ENCODE results near the gene MSRB3.

MSRB3 gene

GRCh38 chr12:65252515-65252914 is 26.0 kb upstream of the MSRB3 start:
- H3K4me3 ChIP-seq (ENCODE audit: control insufficient read depth, low read depth, low read length): no peak overlapping the region
- DNase-seq (ENCODE audit: low read depth): no peak
- TF ChIP-seq, protein P1, sequence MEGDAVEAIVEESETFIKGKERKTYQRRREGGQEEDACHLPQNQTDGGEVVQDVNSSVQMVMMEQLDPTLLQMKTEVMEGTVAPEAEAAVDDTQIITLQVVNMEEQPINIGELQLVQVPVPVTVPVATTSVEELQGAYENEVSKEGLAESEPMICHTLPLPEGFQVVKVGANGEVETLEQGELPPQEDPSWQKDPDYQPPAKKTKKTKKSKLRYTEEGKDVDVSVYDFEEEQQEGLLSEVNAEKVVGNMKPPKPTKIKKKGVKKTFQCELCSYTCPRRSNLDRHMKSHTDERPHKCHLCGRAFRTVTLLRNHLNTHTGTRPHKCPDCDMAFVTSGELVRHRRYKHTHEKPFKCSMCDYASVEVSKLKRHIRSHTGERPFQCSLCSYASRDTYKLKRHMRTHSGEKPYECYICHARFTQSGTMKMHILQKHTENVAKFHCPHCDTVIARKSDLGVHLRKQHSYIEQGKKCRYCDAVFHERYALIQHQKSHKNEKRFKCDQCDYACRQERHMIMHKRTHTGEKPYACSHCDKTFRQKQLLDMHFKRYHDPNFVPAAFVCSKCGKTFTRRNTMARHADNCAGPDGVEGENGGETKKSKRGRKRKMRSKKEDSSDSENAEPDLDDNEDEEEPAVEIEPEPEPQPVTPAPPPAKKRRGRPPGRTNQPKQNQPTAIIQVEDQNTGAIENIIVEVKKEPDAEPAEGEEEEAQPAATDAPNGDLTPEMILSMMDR (conservative IDR thresholded peaks at IDR 0.05; ENCODE audit: control insufficient read depth, insufficient read depth, low read depth, low read length): no peak

- TF ChIP-seq, protein P1 (conservative IDR thresholded peaks at IDR 0.05; ENCODE audit: control insufficient read depth, insufficient read depth, low read depth, low read length): no peak
- no peak for DNase-seq (ENCODE audit: low read depth)
- H3K4me3 ChIP-seq (ENCODE audit: control insufficient read depth, low read depth, low read length): no peak overlapping the region
Measured at GRCh38 chr12:65257986-65258385, 20.5 kb upstream of the MSRB3 start.

DNA sequence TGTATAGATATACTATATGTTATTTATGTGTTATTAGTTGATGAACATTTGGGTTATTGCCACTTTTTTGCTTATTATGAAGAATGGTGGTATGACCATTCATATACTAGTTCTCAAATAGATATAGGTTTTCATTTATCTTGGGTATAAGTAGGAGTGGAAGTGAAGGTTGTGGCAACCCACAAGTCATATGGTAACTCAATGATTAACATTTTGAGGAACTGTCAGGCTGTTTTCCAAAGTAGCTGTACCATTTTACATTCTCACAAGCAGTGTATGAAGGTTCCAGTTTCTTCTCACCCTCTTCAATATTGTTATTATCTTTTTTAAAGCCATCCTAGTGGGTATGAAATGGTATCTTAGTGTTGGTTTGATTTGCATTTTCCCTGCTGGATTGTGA is 19.0 kb upstream of the MSRB3 start:
- DNase-seq (ENCODE audit: low read depth): no peak
- TF ChIP-seq, protein P1 (conservative IDR thresholded peaks at IDR 0.05; ENCODE audit: control insufficient read depth, insufficient read depth, low read depth, low read length): no peak
- no peak overlapping the region for H3K4me3 ChIP-seq (ENCODE audit: control insufficient read depth, low read depth, low read length)

DNA sequence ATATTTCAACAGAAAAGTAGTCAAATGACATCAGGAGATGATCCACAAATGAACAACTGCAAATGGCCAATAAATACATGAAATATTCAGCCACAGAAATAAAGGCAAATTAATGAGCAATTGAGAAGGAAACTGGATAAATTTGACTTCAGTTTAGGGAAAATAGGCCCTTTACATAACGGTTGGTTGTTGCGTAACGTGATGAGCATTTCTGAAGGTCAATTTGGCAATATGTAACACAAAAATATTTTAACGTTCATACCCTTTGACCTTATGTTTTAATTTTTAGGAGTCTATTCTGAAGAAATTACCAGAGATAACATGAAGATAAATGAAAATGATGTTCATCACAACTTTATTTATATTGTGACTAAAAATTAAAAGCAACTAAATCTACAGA is 14.7 kb upstream of the MSRB3 start:
- H3K4me3 ChIP-seq (ENCODE audit: control insufficient read depth, low read depth, low read length): no peak overlapping the region
- no peak for DNase-seq (ENCODE audit: low read depth)
- TF ChIP-seq, protein P1 (conservative IDR thresholded peaks at IDR 0.05; ENCODE audit: control insufficient read depth, insufficient read depth, low read depth, low read length): no peak

DNA sequence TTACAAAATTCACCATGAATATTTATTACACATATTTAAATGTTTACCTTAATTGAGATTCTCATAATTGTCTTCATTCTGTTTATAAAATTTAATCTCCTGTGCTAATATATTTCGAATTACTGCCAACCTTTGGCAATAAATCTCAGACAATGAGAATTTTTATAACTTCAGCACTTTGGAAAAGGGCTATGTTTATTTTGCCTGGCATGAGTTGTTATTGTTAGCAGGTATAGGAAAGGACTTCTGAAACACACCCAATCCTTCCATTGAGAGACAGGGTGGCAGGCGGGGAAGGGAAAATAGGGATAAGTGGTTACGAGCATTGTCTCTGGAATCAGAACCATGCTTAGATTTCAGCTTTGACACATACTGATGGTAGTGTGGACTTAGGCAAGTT is 12.1 kb upstream of the MSRB3 start:
- TF ChIP-seq, protein P1 (conservative IDR thresholded peaks at IDR 0.05; ENCODE audit: control insufficient read depth, insufficient read depth, low read depth, low read length): no peak
- DNase-seq (ENCODE audit: low read depth): no peak
- no peak overlapping the region for H3K4me3 ChIP-seq (ENCODE audit: control insufficient read depth, low read depth, low read length)

DNA sequence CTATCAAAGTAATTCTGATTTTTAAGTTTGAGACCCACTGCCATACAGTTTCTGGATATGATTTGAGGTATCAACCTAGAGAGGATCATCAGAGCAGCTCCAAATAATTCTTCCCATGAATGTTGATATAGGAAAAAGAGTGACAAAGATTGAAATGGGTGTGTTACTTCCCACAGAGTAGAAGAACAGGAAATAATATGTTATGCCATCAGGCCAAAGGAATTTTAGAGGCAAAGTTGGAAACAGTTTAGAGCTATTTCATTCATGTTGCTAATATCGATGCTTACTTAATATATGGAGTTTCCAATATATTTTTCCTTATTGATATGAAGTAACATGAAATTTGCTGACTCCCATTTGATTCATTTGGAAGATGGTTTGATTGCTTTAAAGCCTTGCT is 8.9 kb upstream of the MSRB3 start:
- H3K4me3 ChIP-seq (ENCODE audit: control insufficient read depth, low read depth, low read length): no peak overlapping the region
- DNase-seq (ENCODE audit: low read depth): no peak
- TF ChIP-seq, protein P1 (conservative IDR thresholded peaks at IDR 0.05; ENCODE audit: control insufficient read depth, insufficient read depth, low read depth, low read length): no peak

- H3K4me3 ChIP-seq (ENCODE audit: control insufficient read depth, low read depth, low read length): no peak overlapping the region
- TF ChIP-seq, protein P1 (conservative IDR thresholded peaks at IDR 0.05; ENCODE audit: control insufficient read depth, insufficient read depth, low read depth, low read length): no peak
- no peak for DNase-seq (ENCODE audit: low read depth)
Measured at GRCh38 chr12:65274602-65275272, 3.7 kb upstream of the MSRB3 start.
